GM18873 (cell line): ENCODE data around the gene NR6A1.

Experiments used
- ATAC-seq: cut with Tn5 transposase; IDR thresholded peaks from one replicate; pipeline ENCODE4 v1.9.1; 2021; ENCODE audit warnings: mild to moderate bottlenecking, moderate library complexity, moderate number of reproducible peaks; ENCODE audit not compliant: unreplicated experiment, low FRiP score

NR6A1 gene

DNA sequence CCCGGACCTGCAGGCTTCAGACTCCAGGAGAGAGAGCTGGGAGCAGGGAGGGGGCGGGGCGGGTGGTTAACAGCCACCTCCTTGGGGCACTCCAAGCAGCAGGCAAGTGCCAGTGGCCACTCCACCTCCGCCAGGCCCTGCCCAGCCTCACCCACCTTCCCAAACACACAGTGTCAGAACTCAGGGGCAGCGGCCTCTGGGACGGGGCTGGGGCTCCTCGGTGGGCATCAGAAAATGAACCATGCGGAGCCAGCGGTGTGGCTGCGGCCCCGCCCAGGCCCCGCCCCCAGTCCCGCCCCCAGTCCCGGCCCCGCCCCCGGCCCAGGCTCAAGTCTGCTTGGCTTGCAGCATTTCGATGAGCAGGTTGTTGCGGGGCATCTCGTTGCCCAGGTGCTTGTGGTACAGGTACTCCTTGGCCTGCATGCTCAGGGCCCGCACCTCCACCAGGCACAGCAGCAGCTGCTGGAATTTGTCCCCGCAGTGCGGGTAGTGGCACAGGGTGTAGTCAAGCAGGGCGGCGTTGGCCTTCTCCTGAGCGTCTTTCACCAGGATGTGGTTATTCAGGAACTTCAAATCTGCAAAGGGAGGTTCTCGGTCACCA lies 288.6 kb downstream of the NR6A1 start:
- ATAC-seq, result no peak

DNA sequence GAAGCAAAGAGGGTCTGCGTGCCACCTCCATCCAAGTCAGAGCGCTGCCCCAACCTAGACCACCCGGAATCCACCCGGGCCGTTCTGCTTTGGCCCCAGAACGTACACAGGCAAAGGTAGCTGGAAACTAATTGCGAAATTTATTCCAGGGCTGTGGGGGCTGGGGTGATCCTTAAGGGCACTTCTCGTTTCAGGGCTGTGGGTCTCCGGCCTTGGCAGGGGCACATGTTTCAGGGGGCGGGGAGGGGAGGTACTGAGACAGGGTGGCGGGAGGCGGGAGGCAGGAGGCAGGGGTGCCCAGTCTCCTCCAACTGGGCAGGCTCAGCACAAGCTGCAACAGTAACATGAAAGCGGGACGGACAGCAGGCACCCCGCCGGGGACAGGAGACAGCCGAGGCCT lies 290.0 kb downstream of the NR6A1 start:
- no peak for ATAC-seq

DNA sequence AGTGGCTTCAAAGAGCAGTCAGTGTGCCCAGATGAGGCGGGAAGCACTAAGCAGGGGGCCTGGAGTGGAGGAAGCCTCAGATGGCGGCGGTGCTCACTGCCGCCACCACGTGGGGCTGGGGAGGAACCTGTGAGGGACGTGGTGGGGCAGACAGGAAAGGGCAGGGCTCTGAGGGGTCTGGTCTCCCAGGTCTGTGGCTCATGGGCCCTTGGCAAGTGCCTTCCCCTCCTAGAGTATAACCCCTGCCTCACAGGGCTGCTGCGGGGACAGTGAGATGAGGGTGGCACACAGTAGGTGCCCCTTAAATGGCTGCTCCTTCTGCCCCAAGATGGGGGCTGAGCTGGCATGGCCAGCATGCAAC lies 290.5 kb downstream of the NR6A1 start:
- ATAC-seq, result no peak

DNA sequence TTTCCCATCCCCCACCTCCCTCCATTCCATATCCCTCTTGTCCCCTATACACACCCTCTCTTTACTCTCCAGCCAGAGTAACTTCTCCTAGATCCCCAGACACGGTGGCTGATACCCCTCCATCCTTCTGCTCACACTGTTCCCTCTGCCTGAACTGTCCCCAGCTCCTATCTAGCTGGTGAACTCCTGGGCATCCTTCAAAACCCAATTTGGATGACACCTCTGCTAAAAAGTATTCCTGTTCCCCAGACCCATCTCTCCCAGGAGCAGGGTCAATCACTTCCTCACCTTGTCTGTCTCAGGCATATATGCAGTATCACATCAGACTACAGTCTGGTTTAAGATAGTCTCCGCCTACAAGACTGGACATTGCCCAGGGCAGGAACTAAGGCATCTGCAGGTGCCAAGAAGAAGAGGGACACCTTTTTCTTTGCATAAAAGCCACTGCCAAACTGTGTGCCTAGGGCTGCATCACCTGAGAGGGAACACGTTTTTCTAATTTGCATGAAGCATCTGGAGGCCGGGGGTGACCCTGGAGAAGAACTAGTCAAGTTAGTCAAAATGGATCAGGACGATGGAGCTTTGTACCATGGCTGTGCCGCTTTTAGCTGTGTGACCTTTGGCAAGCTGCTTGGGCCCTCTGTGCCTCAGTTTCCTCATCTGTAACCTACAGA lies 291.0 kb downstream of the NR6A1 start:
- ATAC-seq, result no peak

DNA sequence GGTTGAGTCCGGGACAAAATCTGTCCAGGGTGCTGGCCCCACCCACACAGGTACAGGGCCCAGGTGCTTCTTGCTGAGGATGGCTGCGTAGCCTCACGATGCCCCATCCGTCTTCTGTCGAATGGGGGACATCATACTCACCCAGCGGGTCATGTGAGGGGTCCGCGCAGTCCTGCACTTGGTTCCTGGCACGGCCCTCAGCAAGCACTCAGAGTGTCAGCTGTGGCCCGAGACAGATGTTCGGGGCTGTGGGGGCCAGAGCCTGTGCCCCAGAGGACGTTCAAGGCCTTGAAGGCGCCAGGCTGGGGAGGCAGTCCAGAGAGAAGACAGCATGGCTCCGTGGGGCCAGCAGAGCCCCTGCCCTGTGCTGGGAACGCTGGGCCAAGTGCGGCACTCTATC lies 291.7 kb downstream of the NR6A1 start:
- no peak for ATAC-seq

DNA sequence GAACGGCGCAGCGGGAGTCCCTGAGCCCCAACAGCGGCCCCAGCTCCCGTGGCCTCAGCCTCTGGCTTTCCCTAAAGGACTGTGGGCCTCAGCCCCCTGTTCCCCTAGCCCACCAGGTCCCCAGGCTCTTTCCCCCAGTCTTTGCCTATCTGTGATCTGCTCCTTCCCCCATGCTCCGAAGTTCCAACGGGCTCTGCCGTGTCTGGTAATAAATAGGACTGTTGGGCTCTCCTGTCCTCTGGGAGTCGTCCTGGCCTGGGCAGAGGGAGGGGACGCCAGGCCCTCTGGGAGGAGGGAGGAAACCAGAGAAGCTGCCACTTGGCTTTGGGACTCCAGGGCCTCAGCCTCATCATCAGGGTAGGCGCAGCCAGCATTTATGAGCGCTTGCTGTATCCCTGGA lies 292.8 kb downstream of the NR6A1 start:
- ATAC-seq, result no peak

DNA sequence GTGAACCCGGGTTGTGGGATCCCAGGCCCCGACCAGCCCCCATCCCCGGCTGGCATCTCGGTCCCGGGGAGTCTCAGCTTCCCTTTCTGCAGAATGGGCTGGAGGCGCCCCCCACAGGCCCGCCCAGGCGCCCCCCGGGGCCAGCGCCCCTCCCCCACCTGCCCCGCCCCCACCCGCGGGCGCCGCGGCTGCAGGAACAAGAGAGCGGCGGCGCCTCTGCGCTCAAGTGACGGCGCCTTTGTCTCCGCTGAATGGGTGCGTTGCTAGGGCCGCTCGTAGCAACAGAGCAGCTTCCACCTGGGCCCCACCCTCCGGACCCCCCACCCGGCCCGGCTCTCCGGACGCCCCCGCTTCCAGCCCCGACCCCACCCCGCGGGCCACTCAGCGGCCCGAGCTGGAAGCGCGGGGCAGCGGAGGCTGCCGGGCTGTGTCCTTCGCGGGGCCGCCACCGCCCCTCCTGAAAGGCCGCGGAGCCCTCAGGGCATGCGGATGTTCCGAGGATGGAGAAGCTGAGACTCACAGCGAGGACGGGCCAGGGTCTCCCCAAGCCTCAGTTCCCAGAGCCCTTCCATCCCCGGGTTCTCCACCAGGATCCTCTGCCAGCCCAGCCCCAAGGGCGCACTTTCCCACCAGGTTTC lies 293.3 kb downstream of the NR6A1 start:
- ATAC-seq, result no peak

DNA sequence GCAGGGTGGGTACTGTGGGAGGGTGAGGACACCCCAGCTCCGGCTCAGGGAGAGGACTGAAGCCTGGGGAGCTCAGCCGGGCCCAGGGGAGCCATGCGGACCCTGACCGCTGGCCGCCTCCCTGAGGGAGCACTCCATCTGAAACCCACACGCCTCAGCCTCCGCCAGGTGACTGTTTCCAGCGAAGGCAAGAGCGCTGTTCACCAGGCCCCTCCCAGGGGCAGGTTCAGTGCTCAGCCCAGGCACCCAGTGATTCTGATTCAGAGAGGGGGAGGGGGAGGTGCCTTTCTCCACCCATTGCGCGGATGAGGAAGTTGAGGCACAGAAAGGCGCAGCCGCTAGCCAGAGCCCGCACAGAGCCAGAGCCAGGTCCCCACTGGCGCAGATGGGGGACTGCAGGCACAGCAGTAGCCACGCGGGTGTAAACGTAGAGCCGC lies 293.9 kb downstream of the NR6A1 start:
- no peak for ATAC-seq

DNA sequence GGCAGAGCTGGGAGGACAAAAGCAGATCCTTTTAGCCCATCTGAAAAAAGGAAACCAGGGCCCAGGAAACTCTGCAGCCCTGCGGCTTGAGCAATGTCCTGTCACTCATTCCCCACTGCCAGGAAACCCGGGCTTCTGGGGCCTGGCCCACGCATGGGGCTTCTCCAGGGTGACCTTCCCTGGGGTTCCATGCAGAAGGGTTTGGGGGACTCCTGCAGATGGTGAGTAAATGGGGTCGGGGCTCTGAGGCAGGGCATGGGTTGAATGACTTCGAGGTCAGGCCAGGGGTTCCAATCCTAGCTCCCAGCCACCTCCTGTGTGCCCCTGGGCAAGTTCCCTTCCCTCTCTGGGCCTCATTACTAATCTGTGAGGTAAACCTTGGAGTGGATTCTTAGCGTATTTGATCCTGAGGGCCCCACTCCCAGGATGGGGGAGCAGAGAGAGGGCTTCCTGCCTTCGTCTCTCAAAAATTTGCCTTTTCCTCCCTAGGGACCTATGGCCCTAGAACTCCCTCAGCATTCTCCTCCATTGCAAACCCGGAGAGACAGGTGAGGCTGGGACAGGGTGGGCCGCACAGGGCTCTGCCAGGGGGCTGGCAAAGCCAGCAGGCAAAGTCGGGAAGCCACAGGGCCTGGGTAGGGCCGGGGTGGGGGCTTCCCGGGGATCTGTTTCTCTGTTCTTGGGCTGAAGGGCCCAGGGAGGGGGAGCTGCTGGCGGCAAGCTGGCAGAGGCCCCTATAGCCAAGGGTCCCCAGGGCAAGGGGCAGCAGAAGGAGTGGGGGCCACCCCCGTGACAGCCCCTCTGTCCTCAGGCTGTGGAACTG lies 295.0 kb downstream of the NR6A1 start:
- no peak for ATAC-seq

DNA sequence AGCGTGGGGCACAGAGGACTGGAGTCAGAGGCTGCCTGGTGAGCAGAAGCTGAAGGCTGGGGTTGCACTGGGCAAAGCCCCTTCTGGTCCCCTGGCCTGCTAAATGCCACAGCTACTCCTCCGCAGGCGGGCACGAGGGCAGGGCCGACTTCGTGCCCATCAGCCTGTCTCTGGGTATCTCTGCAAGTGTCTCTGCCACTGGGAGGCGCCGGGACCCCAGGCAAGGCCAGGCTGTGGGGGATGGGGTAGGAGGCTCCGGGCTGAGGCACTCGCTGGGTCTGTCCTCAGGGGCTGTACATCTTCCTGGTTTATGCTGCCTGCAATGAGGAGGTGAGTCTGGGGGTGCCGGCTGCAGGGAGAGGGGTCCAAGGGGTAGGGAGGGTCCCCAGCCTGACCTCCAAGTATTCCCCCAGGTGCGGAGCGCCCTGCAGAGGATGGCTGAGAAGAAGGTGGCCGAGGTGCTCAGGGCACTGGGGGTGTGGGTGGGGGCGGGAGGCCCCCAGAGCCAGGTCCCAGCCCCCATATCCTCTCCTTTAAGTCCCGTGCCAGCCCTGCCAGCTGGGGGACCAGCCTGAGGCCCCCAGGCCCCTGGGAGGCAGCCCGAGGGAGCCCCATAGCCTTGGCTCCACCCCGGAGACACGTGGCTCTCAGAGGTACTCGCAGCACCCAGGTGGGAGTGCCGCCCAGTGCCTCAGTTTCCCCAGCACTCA lies 295.8 kb downstream of the NR6A1 start:
- ATAC-seq, result no peak

DNA sequence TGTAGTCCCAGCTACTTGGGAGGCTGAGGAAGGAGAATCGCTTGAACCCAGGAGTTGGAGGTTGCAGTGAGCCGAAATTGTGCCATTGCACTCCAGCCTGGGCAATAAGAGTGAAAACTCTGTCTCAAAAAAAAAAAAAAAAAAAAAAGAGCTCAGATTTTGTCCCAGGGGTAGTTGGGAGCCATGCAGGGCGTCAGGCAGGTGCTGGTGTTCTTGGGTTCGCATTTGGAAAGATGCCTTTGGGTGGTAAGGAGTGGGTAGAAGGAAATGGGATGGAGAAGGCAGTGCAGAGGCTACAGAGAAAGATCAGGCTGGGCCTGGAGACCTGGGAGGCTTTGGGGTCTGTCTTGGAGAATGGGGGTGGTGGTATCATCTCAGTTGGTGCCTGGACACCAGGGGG lies 297.0 kb downstream of the NR6A1 start:
- ATAC-seq, result no peak

DNA sequence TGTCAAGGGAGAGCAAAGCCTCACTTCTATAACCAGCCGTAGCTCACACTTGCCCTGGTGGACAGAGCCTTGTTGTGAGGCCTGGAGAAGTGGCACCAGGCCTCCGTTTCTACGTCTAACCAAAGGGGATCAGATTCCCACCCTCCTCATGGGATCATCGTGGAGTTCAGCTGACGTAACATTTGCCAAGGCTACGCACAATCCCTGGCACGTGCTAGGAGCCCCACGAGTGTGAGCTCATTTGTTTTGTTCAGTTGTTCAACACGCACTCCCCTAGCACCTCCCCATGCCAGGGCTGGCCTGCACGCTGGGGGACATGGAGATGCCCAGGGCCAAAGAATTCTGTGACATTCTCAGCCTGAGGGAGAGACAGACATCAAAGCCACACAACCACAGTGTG lies 297.8 kb downstream of the NR6A1 start:
- ATAC-seq, result no peak

DNA sequence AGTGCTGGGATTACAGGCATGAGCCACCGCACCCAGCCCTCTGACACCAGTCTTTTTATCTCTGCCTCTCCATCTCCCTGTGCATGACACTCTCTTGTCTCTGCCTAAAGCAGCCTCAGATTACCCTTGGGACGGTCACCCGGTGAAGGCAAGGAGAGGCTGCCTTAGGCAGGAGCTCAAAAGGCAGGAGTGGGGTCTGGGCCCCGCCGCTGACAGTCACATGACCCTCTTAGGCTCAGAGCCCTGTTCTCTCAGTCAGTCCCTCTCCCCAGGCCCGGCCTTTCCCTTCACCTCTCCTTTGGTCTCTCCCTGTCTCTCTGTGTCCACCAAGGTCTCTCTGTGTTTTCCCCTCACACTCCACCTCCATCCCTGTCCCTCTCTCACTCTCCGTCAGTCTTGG lies 298.3 kb downstream of the NR6A1 start:
- no peak for ATAC-seq

DNA sequence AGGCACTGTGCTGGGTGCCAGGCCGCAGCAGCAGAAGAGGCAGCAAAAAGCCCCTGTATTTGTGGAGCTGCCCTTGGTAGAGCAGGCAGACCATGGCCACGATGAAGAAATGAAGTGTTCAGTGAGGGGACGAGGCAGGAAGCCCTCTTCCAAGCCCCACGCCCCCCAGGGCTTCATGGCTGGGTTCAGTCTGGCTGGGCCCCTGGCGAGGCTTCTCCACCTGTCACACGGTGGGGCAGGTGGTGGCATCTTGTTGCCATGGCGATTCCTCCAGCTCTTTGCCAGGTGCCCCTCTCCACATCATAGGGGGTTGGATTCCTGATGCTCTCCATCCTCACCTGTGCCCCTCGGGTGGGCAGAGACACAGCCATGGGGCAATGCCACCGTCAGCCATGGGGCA lies 299.4 kb downstream of the NR6A1 start:
- ATAC-seq, result no peak

DNA sequence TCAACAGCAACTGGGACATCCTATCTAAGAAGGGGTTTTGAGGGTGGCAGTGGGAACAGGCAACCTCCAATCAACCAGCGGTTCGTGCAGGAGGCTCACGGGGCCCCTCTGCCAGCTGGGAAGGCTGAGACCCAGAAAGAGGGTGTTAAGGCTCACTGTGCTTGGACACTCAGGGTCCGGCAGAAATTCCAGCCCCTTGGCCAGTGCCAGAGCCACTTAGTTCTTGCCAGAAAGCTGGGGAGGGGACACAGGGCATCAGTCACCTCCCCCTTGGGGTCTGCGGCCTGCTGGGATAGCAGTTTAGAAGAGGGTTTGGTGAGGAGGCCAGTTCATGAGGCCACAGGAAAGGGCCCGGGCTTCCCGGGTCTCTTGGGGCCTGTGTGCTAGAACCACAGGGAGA lies 300.4 kb downstream of the NR6A1 start:
- ATAC-seq, result no peak

DNA sequence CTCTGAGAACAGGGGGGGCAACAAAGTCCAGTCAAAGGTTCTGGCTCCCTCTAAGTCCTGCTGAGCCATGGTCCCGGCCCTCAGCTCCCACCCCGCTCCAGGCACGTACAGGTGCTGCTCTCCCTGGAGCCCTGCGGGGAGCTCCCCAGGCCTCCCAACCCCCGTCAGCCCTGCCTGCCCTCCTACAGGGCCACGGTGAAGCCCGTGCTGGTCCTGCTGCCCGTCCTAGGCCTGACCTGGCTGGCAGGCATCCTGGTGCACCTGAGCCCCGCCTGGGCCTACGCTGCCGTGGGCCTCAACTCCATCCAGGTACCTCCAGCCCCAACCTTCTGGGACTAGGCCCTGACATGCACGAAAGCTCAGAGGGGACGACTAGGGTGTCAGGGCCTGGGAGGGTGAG lies 300.8 kb downstream of the NR6A1 start:
- ATAC-seq, result no peak

DNA sequence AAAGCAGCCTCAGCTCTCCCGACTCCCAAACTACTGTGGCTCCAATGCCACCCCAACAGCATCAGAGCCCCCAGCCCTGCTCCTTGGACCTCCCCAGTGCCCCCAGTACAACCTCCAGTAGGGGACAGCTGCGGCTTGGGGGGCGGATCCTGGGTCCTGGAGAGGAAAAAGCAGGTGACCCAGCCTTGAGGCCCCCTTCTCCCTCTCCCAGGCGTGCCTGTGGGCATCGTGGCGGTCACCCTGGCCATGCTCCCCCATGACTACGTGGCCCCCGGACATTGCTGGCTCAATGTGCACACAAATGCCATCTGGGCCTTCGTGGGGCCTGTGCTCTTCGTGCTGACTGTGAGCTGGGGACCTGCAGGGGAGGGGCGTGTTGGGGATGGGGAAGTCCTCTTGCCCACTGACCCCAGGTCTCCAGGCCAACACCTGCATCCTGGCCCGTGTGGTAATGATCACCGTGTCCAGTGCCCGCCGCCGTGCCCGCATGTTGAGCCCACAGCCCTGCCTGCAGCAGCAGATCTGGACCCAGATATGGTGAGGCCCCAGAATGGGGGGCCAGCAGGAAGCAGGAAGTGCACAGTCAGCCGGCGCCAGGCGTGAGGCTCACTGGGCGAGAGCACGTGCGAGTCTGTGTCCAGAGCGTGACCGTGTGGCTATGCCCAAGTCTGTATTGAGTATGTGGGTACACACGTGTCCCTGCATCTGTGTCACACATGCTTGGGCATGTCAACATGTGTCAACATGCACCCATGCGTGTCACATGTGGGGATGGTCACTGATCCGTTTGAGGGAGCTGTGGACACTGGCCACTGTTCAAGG lies 301.9 kb downstream of the NR6A1 start:
- no peak for ATAC-seq

DNA sequence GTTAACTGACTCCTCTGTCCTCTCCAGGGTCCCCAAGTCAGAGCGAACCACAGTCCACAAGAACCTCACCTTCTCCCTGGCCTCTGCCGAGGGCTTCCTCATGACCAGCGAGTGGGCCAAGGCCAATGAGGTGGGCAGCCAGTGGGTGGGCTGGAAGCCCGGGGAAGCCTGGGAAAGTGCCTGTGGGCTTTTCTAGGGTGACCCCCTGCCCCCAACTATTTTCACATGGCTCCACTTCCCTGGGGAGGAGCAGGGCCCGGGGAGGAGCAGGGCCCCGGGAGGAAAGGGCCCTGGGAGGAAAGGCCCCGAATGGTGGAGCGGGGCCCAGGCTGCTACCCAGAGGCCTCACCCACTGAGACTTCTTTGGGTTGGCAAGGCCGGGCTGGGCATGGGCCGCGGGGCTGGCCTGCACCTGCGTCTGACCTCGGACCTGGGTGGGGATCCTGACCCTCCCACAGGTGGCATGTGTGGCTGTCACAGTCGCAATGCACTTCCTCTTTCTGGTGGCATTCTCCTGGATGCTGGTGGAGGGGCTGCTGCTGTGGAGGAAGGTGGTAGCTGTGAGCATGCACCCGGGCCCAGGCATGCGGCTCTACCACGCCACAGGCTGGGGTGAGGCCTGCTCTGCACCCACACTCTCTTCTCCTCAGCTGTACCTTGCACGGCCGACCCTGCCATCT lies 302.9 kb downstream of the NR6A1 start:
- no peak for ATAC-seq

DNA sequence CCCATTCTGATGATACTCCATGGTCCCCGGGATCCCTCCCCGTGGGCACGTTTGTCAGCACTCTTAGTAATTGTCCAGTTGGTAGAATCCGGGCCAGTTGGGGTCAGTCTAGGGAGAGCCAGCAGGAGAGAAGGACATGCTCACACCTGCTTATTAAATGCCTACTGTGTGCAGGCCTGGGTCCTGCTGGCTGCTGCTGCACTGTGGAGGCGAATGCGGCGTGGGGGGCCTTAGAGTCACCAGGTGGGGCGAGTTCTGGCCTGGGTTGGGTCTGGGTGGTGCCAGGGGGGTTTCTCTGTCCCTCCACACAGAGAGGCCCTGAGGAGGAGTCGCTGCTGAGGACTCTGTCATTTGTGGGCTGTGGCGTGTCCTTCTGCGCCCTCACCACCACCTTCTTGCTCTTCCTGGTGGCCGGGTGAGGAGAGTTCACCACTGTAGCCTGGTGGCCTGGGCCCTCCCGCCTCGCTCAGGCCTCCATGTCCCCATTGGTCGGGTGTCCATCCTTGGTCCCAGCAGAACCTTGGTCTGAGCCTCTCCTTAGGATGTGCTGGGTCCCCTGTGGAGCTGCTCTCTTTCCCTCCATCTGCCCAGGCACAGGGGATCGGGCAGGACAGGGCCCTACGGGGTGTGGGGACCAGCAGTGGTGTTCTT lies 303.6 kb downstream of the NR6A1 start:
- no peak for ATAC-seq
